H1 (cell line): Measurements from ENCODE around the gene HIPK3. TPM values are rescaled to one million over a fixed set of nuclear protein-coding genes. Genes with fewer than 3 reads are reported as not detected.

Experiments
- CTCF ChIA-PET: fragments of 300-600 bp; sonication (Branson Sonifier 250); formaldehyde crosslinking; loops from one replicate; lab custom pipeline; 2021; ENCODE audit not compliant: partially characterized antibody; lab: Charles Lee
- POLR2A ChIA-PET: fragments of 300-600 bp; sonication (Branson Sonifier 250); formaldehyde crosslinking; loops from one replicate; lab custom pipeline; 2021; ENCODE audit warnings: inconsistent platforms; ENCODE audit not compliant: partially characterized antibody; lab: Charles Lee
- DNase-seq, 2 experiments: peaks; one replicate each; pipeline versions ENCODE4 v3.0.0 to v3.0.0-alpha.2; 2010 to 2022; ENCODE audit warnings: low spot score in 2 of 2, low read depth in 1 of 2, mixed read lengths in 1 of 2
- FAIRE-seq: peaks from 2 replicates; lab custom pipeline; 2011; peaks lifted over from hg19 to GRCh38; lab: Jason Lieb, UNC
- H2AFZ ChIP-seq: 2 replicates; pipeline ENCODE4 v1.8.1; 2012; ENCODE audit warnings: low read length, inconsistent platforms
- H2AK5ac ChIP-seq: 2 replicates; pipeline ENCODE4 v1.6.1; 2013; ENCODE audit warnings: low read depth, low read length
- H2BK120ac ChIP-seq: replicated peaks from 2 replicates; pipeline ENCODE3; 2013; ENCODE audit warnings: low read depth, low read length, inconsistent platforms
- H2BK12ac ChIP-seq: 2 replicates; pipeline ENCODE4 v1.6.1; 2013; ENCODE audit warnings: low read depth, low read length
- H2BK15ac ChIP-seq: 2 replicates; pipeline ENCODE4 v1.6.1; 2013; ENCODE audit warnings: low read length
- H2BK20ac ChIP-seq: 2 replicates; pipeline ENCODE4 v1.6.1; 2013; ENCODE audit warnings: low read length
- H2BK5ac ChIP-seq: 2 replicates; pipeline ENCODE4 v1.6.1; 2013; ENCODE audit warnings: low read depth, low read length
- H3K14ac ChIP-seq: 2 replicates; pipeline ENCODE4 v1.6.1; 2013; ENCODE audit warnings: inconsistent platforms; ENCODE audit not compliant: insufficient read length
- H3K18ac ChIP-seq: 2 replicates; pipeline ENCODE4 v1.6.1; 2013; ENCODE audit warnings: low read length; ENCODE audit errors: extremely low read depth
- H3K23ac ChIP-seq: 2 replicates; pipeline ENCODE4 v1.6.1; 2013; ENCODE audit warnings: inconsistent platforms; ENCODE audit not compliant: insufficient read length
- H3K23me2 ChIP-seq: 2 replicates; pipeline ENCODE4 v1.6.1; 2013; ENCODE audit warnings: low read depth, low read length
- H3K27ac ChIP-seq: 2 replicates; pipeline ENCODE4 v1.6.1; 2011; ENCODE audit warnings: low read depth, low read length, inconsistent platforms
- H3K27me3 ChIP-seq, 4 experiments: replicated peaks in 1 of 4; 1 replicate in 1 of 4; 2 replicates in 3 of 4; pipeline versions ENCODE4 v1.6.1 to v1.8.1; 2011 to 2013; ENCODE audit warnings: low read length in 3 of 4, mild to moderate bottlenecking in 3 of 4, inconsistent platforms in 2 of 4, mixed read lengths in 2 of 4, moderate library complexity in 1 of 4; ENCODE audit not compliant: control insufficient read depth in 3 of 4, insufficient read depth in 3 of 4; ENCODE audit errors: extremely low read depth in 1 of 4
- H3K36me3 ChIP-seq, 4 experiments: 2 replicates each; pipeline versions ENCODE4 v1.6.1 to v1.8.1; 2011 to 2013; ENCODE audit warnings: mild to moderate bottlenecking in 4 of 4, low read length in 3 of 4, moderate library complexity in 2 of 4, control low read depth in 1 of 4, inconsistent platforms in 1 of 4; ENCODE audit not compliant: insufficient read depth in 4 of 4, control insufficient read depth in 2 of 4
- H3K4ac ChIP-seq: replicated peaks from 2 replicates; pipeline ENCODE3; 2013; ENCODE audit warnings: low read length, low read depth, mixed read lengths, inconsistent platforms; ENCODE audit not compliant: insufficient read length
- H3K4me1 ChIP-seq, 4 experiments: replicated peaks in 1 of 4; 1 replicate in 1 of 4; 2 replicates in 3 of 4; pipeline versions ENCODE4 v1.6.1 to v1.8.1; 2011 to 2013; ENCODE audit warnings: low read length in 3 of 4, inconsistent platforms in 2 of 4, mixed read lengths in 1 of 4; ENCODE audit not compliant: insufficient read depth in 4 of 4, control insufficient read depth in 3 of 4
- H3K4me2 ChIP-seq, 2 experiments: 2 replicates each; pipeline versions ENCODE4 v1.6.1 to v1.8.1; 2011 to 2013; ENCODE audit warnings: low read depth in 2 of 2, low read length in 2 of 2, control low read depth in 1 of 2, inconsistent platforms in 1 of 2, mild to moderate bottlenecking in 1 of 2; ENCODE audit not compliant: insufficient read depth in 1 of 2
- H3K4me3 ChIP-seq, 4 experiments: fragments of 200-600, 300-600 bp in 1 of 4; sonication (generic), shearing (Covaris generic), sonication (Bioruptor Twin) in 1 of 4; 2 replicates each; pipeline versions ENCODE4 v1.5.1 to v1.8.1; 2011 to 2016; ENCODE audit warnings: low read length in 4 of 4, low read depth in 3 of 4, control low read depth in 2 of 4, inconsistent platforms in 2 of 4, mild to moderate bottlenecking in 2 of 4, mixed read lengths in 1 of 4, moderate library complexity in 1 of 4; ENCODE audit not compliant: insufficient read depth in 2 of 4; ENCODE audit errors: extremely low read depth in 1 of 4
- H3K56ac ChIP-seq: replicated peaks from 2 replicates; pipeline ENCODE3; 2013; ENCODE audit warnings: low read depth, mild to moderate bottlenecking, mixed read lengths, low read length, inconsistent platforms; ENCODE audit not compliant: insufficient read length
- H3K79me1 ChIP-seq: 2 replicates; pipeline ENCODE4 v1.6.1; 2013; ENCODE audit warnings: low read depth, low read length, control low read depth
- H3K79me2 ChIP-seq, 2 experiments: 2 replicates each; pipeline versions ENCODE4 v1.6.1 to v1.8.1; 2012 to 2013; ENCODE audit warnings: low read length in 2 of 2, mild to moderate bottlenecking in 2 of 2, inconsistent platforms in 1 of 2; ENCODE audit not compliant: insufficient read depth in 2 of 2, control insufficient read depth in 1 of 2
- H3K9ac ChIP-seq, 4 experiments: replicated peaks in 1 of 4; 1 replicate in 1 of 4; 2 replicates in 3 of 4; pipeline versions ENCODE4 v1.6.1 to v1.8.1; 2011 to 2013; ENCODE audit warnings: low read depth in 3 of 4, low read length in 3 of 4, control low read depth in 2 of 4, mild to moderate bottlenecking in 2 of 4, moderate library complexity in 2 of 4, inconsistent platforms in 1 of 4; ENCODE audit errors: extremely low read depth in 1 of 4
- H3K9me3 ChIP-seq, 2 experiments: 2 replicates each; pipeline versions ENCODE4 v1.6.1 to v1.8.1; 2012 to 2013; ENCODE audit warnings: mild to moderate bottlenecking in 2 of 2, moderate library complexity in 2 of 2, control low read depth in 1 of 2, inconsistent platforms in 1 of 2, low read depth in 1 of 2, low read length in 1 of 2, mixed read lengths in 1 of 2; ENCODE audit not compliant: insufficient read depth in 2 of 2
- H4K20me1 ChIP-seq, 2 experiments: replicated peaks in 1 of 2; 2 replicates each; pipeline versions ENCODE3 to v1.8.1; 2011 to 2013; ENCODE audit warnings: inconsistent platforms in 2 of 2, low read length in 2 of 2, mild to moderate bottlenecking in 1 of 2; ENCODE audit not compliant: insufficient read depth in 2 of 2, control insufficient read depth in 1 of 2
- H4K5ac ChIP-seq: 2 replicates; pipeline ENCODE4 v1.6.1; 2013; ENCODE audit warnings: low read length, low read depth, mixed read lengths, inconsistent platforms; ENCODE audit not compliant: insufficient read length
- H4K8ac ChIP-seq: 2 replicates; pipeline ENCODE4 v1.8.0; 2013; ENCODE audit warnings: mild to moderate bottlenecking, moderate library complexity, low read length, inconsistent platforms; ENCODE audit not compliant: insufficient read depth; ENCODE audit errors: extremely low read depth
- H4K91ac ChIP-seq: replicated peaks from 2 replicates; pipeline ENCODE3; 2013; ENCODE audit warnings: low read length, mixed read lengths, inconsistent platforms; ENCODE audit not compliant: insufficient read length
- ATF2 ChIP-seq: IDR thresholded peaks from 2 replicates; pipeline ENCODE4 v1.6.1; 2012; ENCODE audit warnings: low read length, inconsistent platforms
- POLR2AphosphoS5 ChIP-seq: IDR thresholded peaks from 2 replicates; pipeline ENCODE4 v1.6.1; 2011; ENCODE audit warnings: low read depth, low read length
- SAP30 ChIP-seq: fragments of 300-600 bp; sonication (generic); IDR thresholded peaks from 2 replicates; pipeline ENCODE4 v1.7.1; 2012; ENCODE audit warnings: low read length, moderate library complexity, mild to moderate bottlenecking, inconsistent platforms; ENCODE audit not compliant: insufficient read depth, insufficient replicate concordance
- TEAD4 ChIP-seq: IDR thresholded peaks from 2 replicates; pipeline ENCODE4 v1.6.1; 2012; ENCODE audit warnings: low read depth, low read length, inconsistent platforms, mixed read lengths
- WGBS, 2 experiments: shearing (Covaris generic) in 1 of 2; methylation state at CpG; one replicate each; pipeline versions ENCODE4 v1.1.6 to v1.1.7; 2013 to 2015; ENCODE audit warnings: low lambda C conversion rate in 2 of 2, mixed read lengths in 2 of 2, inconsistent platforms in 1 of 2, low coverage in 1 of 2, missing lambda C conversion rate in 1 of 2; ENCODE audit not compliant: insufficient replicate concordance in 2 of 2, insufficient coverage in 1 of 2, insufficient read length in 1 of 2; ENCODE audit errors: extremely low coverage in 1 of 2, missing lambda C conversion rate in 1 of 2; 5-methylcytosine and 5-hydroxymethylcytosine counted together
- polyA plus RNA-seq, 7 experiments: library from polyadenylated mRNA; depleted of rRNA in 3 of 7; stranded (reverse) in 5 of 7; unstranded in 2 of 7; fragments of >200 nt in 5 of 7; fragments of 200-250 nt in 2 of 7; gene quantifications; 1 replicate in 5 of 7; 2 replicates in 1 of 7; 4 replicates in 1 of 7; pipeline versions ENCODE4 v1.2.1 to v1.2.3, GENCODE V29; 2011 to 2013; ENCODE audit warnings: missing spikeins in 2 of 7, mixed read lengths in 2 of 7
- total RNA-seq: library from RNA; stranded (reverse); fragmentation: NEBNext Ultra II Directional; extraction: Animal tissue kit (Norgen Biotek cat#: 25700); gene quantifications from 2 replicates; pipeline ENCODE4 v1.2.1, GENCODE V29; 2021

HIPK3 gene
- total and polyA plus RNA-seq, 2 of the 8 experiments (the other 6 are each of a cell fraction or from before 2014, with no cell fraction given): 5.0 to 22.3 TPM

GRCh38 chr11:33394431-33395109 lies 137.4 kb downstream of the HIPK3 start:
- no peak overlapping the region for H3K4me3 ChIP-seq
- H4K20me1 ChIP-seq: no peaks in the 10 kb centered on the region
- no peak overlapping the region for H3K27ac ChIP-seq
- no peak overlapping the region for H3K9ac ChIP-seq
- no peak overlapping the region for H3K14ac ChIP-seq
- DNase-seq: no peak
- H2AFZ ChIP-seq: peak overlapping the region; percentile 47; the same call in 1 of the 2 replicates
- 88% methylated on average over 6 of the region's 6 CpGs; no CpG with 5 or more reads in 1 of the 2 experiments for WGBS, 2 experiments
- no peak overlapping the region for H4K91ac ChIP-seq
- H2BK12ac ChIP-seq: no peak overlapping the region
- POLR2A ChIA-PET: no interaction called here
- H3K79me1 ChIP-seq: no peaks in the 10 kb centered on the region; the same call in 1 of the 2 replicates
- no peak overlapping the region for H4K8ac ChIP-seq
- H3K9me3 ChIP-seq: no peaks in the 10 kb centered on the region
- H2BK20ac ChIP-seq: no peak overlapping the region
- H3K4me1 ChIP-seq: no peaks in the 10 kb centered on the region
- H3K23me2 ChIP-seq: no peaks in the 10 kb centered on the region
- H3K4ac ChIP-seq: no peak overlapping the region
- H4K5ac ChIP-seq: no peak overlapping the region
- CTCF ChIA-PET: interaction anchor here (0.8 to 1.5 kb wide), 2 partner anchors 32 to 148 kb away, joined by 4 to 5 read pairs; no protein-coding TSS in a partner anchor
- no peak overlapping the region for H2BK15ac ChIP-seq
- no peaks in the 10 kb centered on the region for H3K79me2 ChIP-seq
- no peak overlapping the region for H3K56ac ChIP-seq
- no peak overlapping the region for H2BK120ac ChIP-seq
- no peak for FAIRE-seq
- no peak overlapping the region for H3K18ac ChIP-seq
- H3K23ac ChIP-seq: no peak overlapping the region
- no peaks in the 10 kb centered on the region for H3K27me3 ChIP-seq
- no peak overlapping the region for H3K4me2 ChIP-seq
- no peak overlapping the region for H2AK5ac ChIP-seq
- TF ChIP-seq SAP30 (no peak), TEAD4 (peak; percentile 59), ATF2 (no peak), POLR2AphosphoS5 (peak; percentile 57; the same call in 1 of the 2 replicates)
- no peaks in the 10 kb centered on the region for H3K36me3 ChIP-seq
- no peak overlapping the region for H2BK5ac ChIP-seq
